Fibroblast of peridontal ligament (primary cell): ENCODE results near the gene RRAGA.
"Not testable (repeated sequence)": the region's sequence is repeated elsewhere in the genome, so short reads cannot be mapped to it uniquely, and the experiment has no call there.

ENCODE experiments used
- DNase-seq: peaks from one replicate; pipeline ENCODE4 v3.0.0-alpha.2; 2010; ENCODE audit errors: extremely low read depth

RRAGA gene, protein sequence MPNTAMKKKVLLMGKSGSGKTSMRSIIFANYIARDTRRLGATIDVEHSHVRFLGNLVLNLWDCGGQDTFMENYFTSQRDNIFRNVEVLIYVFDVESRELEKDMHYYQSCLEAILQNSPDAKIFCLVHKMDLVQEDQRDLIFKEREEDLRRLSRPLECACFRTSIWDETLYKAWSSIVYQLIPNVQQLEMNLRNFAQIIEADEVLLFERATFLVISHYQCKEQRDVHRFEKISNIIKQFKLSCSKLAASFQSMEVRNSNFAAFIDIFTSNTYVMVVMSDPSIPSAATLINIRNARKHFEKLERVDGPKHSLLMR

GRCh38 chr9:19048966-19049916 lies at the start of gene RRAGA:
RRAGA (plus strand) TSS chr9:19049427; CDS start chr9:19049660, 233 bp downstream.
- DNase-seq = peak; percentile 96

GRCh38 chr9:19000133-19000532 lies 49.1 kb upstream of the RRAGA start:
- DNase-seq = no peak

DNA sequence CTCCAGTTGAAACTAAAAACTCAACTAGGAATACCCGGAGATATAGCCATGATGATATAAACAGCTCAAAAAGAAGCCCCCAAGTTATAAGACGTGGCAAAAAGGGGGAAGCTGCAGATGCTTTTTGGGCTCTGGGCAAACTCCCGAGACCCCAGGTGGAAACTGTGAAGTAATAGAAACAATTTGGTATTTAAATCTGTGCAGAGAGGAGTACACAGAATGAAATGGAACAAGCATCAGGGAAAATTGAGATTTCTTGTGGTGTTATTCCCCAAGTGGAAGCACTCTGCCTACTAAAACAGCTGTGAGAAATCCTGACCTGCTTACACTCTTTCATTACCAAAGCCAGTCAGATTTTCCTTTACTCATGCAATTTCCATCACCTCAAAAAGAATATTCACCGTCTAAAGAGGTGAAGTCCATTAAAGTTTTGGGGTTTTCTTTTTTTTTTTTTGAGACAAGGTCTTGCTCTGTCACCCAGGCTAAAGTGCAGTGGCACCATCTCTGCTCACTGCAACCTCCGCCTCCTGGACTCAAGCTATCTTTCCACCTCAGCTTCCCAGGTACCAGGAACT lies 39.7 kb upstream of the RRAGA start:
- no peak for DNase-seq

GRCh38 chr9:19018201-19018600 lies 31.0 kb upstream of the RRAGA start:
- DNase-seq = no peak

DNA sequence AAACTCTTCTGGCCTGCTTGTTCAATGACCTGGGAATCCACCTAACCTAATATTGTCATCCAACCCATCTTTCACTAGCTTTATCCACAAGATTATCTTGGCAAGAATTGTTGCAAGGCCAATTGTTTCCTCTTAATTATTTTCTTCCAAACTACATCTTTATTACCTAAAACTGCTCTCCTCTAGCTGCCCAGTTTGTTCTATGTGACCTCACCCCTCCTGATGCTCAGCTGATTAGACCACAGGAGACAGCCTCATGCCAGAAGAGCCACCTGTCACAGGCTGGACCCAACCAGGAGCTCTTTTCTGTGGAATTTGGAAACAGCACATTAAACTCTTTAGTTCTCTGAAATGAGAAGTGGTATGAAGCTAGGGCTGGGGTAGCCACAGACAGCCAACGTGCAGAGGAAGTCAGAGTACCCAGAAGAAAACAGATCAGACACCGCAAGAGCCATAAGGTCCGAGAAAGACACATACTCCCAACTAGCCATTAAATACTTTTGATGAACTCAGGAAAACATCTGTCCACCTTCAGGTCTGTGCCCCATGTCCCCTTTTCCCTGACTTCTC lies 28.3 kb upstream of the RRAGA start:
- no peak for DNase-seq

DNA sequence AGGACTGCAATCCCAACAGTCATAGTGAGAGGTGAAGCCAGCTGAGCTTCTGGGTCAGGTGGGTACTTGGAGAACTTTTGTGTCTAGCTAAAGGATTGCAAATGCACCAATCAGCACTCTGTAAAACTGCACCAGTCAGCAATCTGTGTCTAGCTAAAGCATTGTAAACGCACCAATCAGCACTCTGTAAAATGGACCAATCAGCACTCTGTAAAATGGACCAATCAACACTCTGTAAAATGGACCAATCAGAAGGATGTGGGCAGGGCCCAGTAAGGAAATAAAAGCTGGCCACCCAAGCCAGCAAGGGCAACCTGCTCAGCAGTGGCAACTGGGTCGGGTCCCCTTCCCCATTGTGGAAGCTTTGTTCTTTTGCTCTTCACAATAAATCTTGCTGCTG lies 27.6 kb upstream of the RRAGA start:
- not testable (repeated sequence) for DNase-seq

- no peak for DNase-seq
These were observed 27.0 kb upstream of the RRAGA start for GRCh38 chr9:19022206-19022605.

- no peak for DNase-seq
These were observed 26.1 kb upstream of the RRAGA start for GRCh38 chr9:19023078-19023477.

DNA sequence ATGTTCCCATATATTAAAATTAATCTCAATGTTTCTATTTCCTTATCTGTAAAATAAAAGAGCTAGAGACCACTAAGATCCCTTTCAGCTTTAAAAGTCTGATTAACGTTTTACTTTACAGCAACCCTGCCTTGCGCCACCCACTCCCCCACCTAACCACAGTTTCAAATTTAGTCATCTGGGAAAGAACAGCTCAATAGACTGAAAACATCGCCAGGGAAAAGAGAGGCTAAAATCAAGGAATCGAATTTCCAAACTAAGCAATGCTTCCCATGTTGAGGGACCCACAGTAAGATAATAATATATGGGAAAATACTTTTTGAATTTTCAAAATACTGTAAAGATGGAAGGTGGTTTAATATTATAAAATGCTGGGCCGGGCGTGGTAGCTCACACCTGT lies 22.9 kb upstream of the RRAGA start:
- DNase-seq = peak; percentile 41

- no peak for DNase-seq
These were observed 21.4 kb upstream of the RRAGA start for GRCh38 chr9:19027825-19028224.

DNA sequence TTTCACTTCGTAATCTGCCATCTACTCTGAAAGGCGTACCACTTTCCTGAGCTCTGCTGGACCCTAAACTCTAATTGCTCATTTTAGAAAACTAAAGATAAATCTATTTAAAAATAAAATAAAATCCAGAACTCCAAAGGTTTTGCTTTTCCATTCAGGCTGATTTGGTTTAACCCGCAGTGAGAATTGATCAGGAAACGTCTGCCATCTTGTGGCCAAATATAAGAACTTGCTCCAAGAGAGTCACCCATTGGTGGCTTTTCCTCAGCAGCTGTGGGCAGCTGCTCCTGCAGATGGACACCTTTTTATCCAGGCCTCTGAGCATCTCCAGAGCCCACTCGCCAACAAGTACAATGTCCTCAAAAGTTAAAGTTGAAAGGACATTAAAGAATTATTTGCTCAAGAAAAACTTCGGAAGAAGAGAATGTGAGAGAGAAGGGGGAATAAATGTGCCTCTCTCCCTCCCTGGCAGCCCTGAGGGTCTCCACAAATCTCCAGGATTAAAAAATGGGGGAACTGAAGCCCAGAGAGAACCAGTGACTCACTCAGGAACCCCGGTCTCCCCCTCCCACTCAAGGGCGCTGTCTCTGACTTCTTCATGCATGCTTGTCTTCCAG lies 20.3 kb upstream of the RRAGA start:
- DNase-seq = peak; percentile 86

DNA sequence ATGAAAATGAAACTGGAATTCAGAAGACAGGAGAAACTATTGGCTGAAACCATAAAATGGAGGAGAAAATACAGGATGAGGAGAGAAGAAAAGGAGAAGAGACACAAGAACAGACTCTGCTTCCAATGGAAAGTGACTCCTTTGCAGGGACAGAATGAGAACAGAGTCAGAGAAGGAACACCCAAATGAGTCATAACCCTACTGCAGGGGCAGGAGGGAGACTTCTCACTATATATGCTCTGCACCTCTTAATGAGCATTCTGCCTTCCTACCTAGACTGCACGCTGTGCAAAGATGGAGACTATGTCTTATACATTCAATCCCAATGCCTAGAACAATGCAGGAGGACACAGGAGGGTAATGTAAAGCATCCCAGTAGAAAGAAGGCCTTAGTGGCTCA lies 18.3 kb upstream of the RRAGA start:
- DNase-seq = peak; percentile 18

DNA sequence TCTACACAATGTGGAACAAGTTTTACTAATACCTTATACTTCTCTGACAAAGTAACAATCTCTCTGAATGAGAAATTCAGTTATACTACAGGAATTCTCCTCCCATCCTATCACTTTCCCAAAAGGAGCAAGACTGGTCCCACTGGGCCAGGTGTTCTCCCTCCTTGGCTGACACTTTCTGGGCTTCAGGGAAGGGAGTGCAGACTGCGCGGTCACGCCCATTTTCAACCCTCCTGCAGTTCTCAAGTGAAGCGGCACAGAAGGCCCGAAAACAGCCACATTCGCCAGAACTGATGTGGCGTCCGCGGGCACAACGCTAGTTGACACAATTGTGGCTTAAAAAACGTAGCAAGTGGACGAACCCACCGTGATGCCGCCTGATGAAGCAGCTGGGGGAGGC lies 16.8 kb upstream of the RRAGA start:
- DNase-seq = no peak

GRCh38 chr9:19033015-19033414 lies 16.2 kb upstream of the RRAGA start, which contains the start of gene SAXO1:
SAXO1 (minus strand) TSS chr9:19033209; CDS start chr9:19032908, 301 bp downstream.
- DNase-seq = no peak

DNA sequence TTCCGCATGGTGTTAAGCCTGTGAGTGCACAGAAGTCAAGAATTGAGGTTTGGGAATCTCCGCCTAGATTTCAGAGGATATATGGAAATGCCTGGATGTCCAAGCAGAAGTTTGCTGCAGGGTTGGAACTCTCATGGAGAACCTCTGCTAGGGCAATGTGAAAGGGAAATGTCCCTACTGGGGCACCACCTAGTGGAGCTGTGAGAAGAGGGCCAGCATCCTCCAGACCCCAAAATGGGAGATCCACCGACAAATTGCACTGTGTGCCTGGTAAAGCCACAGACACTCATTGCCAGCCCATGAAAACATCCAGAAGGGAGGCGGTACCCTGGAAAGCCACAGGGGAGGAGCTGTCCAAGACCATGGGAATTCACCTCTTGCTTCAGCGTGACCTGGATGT lies 12.6 kb upstream of the RRAGA start:
- no peak for DNase-seq

GRCh38 chr9:19049917-19050636 lies 850 bp downstream of the RRAGA start:
- peak; percentile 50 for DNase-seq

GRCh38 chr9:19050637-19051591 lies 1.7 kb downstream of the RRAGA start:
- no peak for DNase-seq

- DNase-seq = no peak
These were observed 7.8 kb downstream of the RRAGA start for GRCh38 chr9:19057033-19057432.

DNA sequence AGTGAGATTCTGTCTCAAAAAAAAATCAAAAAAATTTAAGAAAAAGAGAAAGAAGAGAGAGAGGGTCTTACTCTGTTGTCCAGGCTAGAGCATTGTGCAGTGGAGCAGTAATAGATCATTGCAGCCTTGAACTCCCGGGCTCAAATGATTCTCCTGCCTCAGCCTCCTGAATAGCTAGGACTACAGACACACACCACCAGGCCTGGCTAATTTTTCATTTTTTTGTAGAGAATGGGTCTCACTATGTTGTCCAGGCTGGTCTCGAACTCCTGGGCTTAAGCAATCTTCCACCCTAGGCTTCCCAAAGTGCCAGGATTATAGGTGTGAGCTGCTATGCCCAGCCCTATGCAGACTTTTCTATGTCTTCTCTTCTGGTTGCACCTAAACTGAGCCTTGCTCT lies 25.0 kb downstream of the RRAGA start:
- no peak for DNase-seq

DNA sequence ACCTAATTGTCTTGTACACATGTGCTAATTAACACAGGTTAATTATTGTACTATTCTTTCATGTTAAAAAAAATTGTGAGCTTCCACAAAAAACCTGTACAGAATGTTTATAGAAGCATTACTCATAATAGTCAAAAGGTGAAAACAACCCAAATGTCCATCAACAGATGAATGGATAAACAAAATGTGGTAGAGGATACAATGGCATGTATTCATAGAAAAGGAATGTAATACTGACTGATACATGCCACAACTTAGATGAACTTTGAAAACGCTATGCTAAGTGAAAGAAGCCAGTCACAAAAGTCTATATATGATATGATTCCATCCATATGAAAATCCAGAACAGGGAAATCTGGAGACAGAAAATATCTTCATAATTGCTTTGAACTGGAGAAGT lies 25.6 kb downstream of the RRAGA start:
- DNase-seq = no peak
